ENCODE data around the gene PLA2G4E.

Gene PLA2G4E

DNA sequence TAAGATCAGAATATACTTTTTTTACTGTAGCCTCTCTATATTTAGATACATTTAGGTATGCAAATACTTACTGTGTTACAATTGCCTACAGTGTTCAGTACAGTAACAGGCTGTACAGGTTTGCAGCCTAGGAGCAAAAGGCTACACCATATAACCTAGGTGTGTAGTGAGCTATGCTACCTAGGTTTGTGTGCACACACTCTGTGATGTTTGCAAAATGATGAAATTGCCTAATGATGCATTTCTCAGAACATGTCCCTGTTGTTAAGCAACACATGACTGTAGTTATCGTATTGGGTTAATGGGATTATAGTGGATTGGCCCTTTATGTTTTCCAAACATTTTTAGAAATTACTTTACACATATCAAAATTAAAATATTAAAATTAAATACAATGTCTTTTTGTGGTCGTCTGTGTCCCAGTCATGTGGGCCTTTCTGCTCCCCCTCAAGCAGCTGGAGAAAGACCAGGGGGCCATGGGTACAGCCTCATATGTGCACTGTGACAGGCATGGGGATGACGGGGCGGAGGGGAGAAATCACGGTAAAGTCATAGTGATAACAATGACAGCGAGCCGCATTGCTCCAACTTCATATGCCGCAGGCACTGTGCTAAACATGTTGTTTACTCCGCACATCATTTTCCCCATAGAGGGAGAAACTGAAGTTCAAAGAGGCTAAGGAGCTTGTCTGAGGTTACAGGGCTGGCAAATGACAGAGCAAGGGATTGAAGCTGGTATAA is 27.4 kb upstream of the PLA2G4E start (continued):
- TF ChIP-seq, protein P1, sequence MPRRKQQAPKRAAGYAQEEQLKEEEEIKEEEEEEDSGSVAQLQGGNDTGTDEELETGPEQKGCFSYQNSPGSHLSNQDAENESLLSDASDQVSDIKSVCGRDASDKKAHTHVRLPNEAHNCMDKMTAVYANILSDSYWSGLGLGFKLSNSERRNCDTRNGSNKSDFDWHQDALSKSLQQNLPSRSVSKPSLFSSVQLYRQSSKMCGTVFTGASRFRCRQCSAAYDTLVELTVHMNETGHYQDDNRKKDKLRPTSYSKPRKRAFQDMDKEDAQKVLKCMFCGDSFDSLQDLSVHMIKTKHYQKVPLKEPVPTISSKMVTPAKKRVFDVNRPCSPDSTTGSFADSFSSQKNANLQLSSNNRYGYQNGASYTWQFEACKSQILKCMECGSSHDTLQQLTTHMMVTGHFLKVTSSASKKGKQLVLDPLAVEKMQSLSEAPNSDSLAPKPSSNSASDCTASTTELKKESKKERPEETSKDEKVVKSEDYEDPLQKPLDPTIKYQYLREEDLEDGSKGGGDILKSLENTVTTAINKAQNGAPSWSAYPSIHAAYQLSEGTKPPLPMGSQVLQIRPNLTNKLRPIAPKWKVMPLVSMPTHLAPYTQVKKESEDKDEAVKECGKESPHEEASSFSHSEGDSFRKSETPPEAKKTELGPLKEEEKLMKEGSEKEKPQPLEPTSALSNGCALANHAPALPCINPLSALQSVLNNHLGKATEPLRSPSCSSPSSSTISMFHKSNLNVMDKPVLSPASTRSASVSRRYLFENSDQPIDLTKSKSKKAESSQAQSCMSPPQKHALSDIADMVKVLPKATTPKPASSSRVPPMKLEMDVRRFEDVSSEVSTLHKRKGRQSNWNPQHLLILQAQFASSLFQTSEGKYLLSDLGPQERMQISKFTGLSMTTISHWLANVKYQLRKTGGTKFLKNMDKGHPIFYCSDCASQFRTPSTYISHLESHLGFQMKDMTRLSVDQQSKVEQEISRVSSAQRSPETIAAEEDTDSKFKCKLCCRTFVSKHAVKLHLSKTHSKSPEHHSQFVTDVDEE (CRISPR knock-in tag; IDR thresholded peaks at IDR 0.05) = no peak

GRCh38 chr15:42046597-42046996 is 25.8 kb upstream of the PLA2G4E start:
- TF ChIP-seq PPARA (CRISPR knock-in tag; IDR thresholded peaks at IDR 0.05; ENCODE audit: borderline replicate concordance) (no peak), ZNF8 (CRISPR knock-in tag; IDR thresholded peaks at IDR 0.05) (no peak), CSDC2 (CRISPR knock-in tag; IDR thresholded peaks at IDR 0.05) (no peak), ZFP3 (CRISPR knock-in tag; IDR thresholded peaks at IDR 0.05) (no peak), BACH2 (CRISPR knock-in tag; IDR thresholded peaks at IDR 0.05; ENCODE audit: borderline replicate concordance) (no peak), ISL1 (CRISPR knock-in tag; IDR thresholded peaks at IDR 0.05) (no peak), ZNF70 (CRISPR knock-in tag; IDR thresholded peaks at IDR 0.05) (no peak)
- TF ChIP-seq, protein P2, sequence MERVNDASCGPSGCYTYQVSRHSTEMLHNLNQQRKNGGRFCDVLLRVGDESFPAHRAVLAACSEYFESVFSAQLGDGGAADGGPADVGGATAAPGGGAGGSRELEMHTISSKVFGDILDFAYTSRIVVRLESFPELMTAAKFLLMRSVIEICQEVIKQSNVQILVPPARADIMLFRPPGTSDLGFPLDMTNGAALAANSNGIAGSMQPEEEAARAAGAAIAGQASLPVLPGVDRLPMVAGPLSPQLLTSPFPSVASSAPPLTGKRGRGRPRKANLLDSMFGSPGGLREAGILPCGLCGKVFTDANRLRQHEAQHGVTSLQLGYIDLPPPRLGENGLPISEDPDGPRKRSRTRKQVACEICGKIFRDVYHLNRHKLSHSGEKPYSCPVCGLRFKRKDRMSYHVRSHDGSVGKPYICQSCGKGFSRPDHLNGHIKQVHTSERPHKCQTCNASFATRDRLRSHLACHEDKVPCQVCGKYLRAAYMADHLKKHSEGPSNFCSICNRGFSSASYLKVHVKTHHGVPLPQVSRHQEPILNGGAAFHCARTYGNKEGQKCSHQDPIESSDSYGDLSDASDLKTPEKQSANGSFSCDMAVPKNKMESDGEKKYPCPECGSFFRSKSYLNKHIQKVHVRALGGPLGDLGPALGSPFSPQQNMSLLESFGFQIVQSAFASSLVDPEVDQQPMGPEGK (CRISPR knock-in tag; IDR thresholded peaks at IDR 0.05; ENCODE audit: borderline replicate concordance) = no peak
- ATAC-seq = no peak

DNA sequence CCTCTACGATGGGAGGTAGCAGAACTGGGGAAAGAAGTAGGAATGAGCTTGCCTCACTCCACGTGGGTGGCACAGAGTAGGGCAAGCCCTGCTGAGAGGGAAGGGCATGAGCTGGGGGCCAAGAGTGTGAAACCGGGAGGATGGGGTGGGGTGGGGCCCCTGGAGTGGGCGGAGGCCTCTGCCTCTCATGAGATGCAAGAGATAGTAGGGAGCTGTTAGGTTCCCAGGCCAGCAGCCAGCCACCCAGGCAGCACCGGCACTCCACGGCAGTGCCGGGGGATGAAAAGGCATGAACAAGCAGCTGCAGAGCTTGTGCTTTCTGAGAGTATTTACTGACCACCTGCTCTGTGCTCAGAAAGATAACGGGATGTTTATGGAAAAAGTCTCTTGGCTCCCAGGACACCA is 24.4 kb upstream of the PLA2G4E start:
- no peak for ATAC-seq
- TF ChIP-seq ISL1 (CRISPR knock-in tag; IDR thresholded peaks at IDR 0.05) (no peak), ARNTL (CRISPR knock-in tag; IDR thresholded peaks at IDR 0.05; ENCODE audit: borderline replicate concordance, low read depth) (no peak), ZFP30 (CRISPR knock-in tag; IDR thresholded peaks at IDR 0.05) (no peak), ZNF8 (CRISPR knock-in tag; IDR thresholded peaks at IDR 0.05) (no peak), RARB (CRISPR knock-in tag; IDR thresholded peaks at IDR 0.05) (no peak), PPARA (CRISPR knock-in tag; IDR thresholded peaks at IDR 0.05; ENCODE audit: borderline replicate concordance) (no peak), CSRNP3 (CRISPR knock-in tag; IDR thresholded peaks at IDR 0.05) (no peak), ESRRG (CRISPR knock-in tag; IDR thresholded peaks at IDR 0.05) (no peak), TOX (CRISPR knock-in tag; IDR thresholded peaks at IDR 0.05; ENCODE audit: borderline replicate concordance) (no peak), GLIS3 (CRISPR knock-in tag; IDR thresholded peaks at IDR 0.05) (no peak), SNAI2 (CRISPR knock-in tag; IDR thresholded peaks at IDR 0.05) (no peak), ZNF70 (CRISPR knock-in tag; IDR thresholded peaks at IDR 0.05) (no peak), ZFP3 (CRISPR knock-in tag; IDR thresholded peaks at IDR 0.05) (no peak), ZC3H10 (CRISPR knock-in tag; IDR thresholded peaks at IDR 0.05) (no peak), TCF4 (CRISPR knock-in tag; IDR thresholded peaks at IDR 0.05; ENCODE audit: borderline replicate concordance) (no peak)
- TF ChIP-seq, protein P2 (CRISPR knock-in tag; IDR thresholded peaks at IDR 0.05; ENCODE audit: borderline replicate concordance) = no peak
- TF ChIP-seq, protein P1 (CRISPR knock-in tag; IDR thresholded peaks at IDR 0.05) = no peak
